Choroid plexus epithelial cell (primary cell): ENCODE measurements around the gene WASF2.
A peak's percentile ranks its signal among the peaks of the same experiment; 100 is the strongest.
"Not testable (repeated sequence)": the region's sequence is repeated elsewhere in the genome, so short reads cannot be mapped to it uniquely, and the experiment has no call there.

Experiments
- DNase-seq: peaks from one replicate; pipeline ENCODE4 v3.0.0-alpha.2; 2010; ENCODE audit warnings: low read depth
- H3K4me3 ChIP-seq: 2 replicates; pipeline ENCODE4 v1.5.1; 2011; ENCODE audit warnings: low read depth, mild to moderate bottlenecking, control low read depth, low read length, moderate library complexity
- TF ChIP-seq, protein P1 (sequence below): conservative IDR thresholded peaks from 2 replicates; pipeline ENCODE4 v1.5.1; 2011; ENCODE audit warnings: low read depth, mild to moderate bottlenecking, control low read depth, inconsistent platforms, low read length, moderate library complexity

Gene WASF2

GRCh38 chr1:27476237-27476636 is 13.7 kb downstream of the WASF2 start:
- TF ChIP-seq, protein P1, sequence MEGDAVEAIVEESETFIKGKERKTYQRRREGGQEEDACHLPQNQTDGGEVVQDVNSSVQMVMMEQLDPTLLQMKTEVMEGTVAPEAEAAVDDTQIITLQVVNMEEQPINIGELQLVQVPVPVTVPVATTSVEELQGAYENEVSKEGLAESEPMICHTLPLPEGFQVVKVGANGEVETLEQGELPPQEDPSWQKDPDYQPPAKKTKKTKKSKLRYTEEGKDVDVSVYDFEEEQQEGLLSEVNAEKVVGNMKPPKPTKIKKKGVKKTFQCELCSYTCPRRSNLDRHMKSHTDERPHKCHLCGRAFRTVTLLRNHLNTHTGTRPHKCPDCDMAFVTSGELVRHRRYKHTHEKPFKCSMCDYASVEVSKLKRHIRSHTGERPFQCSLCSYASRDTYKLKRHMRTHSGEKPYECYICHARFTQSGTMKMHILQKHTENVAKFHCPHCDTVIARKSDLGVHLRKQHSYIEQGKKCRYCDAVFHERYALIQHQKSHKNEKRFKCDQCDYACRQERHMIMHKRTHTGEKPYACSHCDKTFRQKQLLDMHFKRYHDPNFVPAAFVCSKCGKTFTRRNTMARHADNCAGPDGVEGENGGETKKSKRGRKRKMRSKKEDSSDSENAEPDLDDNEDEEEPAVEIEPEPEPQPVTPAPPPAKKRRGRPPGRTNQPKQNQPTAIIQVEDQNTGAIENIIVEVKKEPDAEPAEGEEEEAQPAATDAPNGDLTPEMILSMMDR = no peak
- no peak for DNase-seq
- no peak overlapping the region for H3K4me3 ChIP-seq

- H3K4me3 ChIP-seq = no peak overlapping the region
- TF ChIP-seq, protein P1 = no peak
- DNase-seq = no peak
Observed at GRCh38 chr1:27475720-27476119, 14.2 kb downstream of the WASF2 start.

- TF ChIP-seq, protein P1 = no peak
- H3K4me3 ChIP-seq = no peak overlapping the region
- no peak for DNase-seq
Observed at GRCh38 chr1:27473755-27474154, 16.2 kb downstream of the WASF2 start.

DNA sequence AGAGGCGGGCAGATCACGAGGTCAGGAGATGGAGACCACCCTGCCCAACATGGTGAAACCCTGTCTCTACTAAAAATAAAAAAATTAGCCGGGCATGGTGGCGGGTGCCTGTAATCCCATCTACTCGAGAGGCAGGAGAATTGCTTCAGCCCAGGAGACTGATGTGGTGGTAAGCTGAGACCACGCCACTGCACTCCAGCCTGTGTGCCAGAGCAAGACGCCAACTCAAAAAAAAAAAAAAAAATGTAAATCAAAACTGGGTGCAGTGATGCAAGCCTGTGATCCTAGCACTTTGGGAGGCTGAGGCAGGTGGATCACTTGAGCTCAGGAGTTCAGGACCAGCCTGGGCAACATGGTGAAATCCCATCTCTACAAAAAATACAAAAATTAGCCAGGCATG is 17.9 kb downstream of the WASF2 start:
- not testable (repeated sequence) for DNase-seq, H3K4me3 ChIP-seq

- TF ChIP-seq, protein P1 = no peak
- no peak overlapping the region for H3K4me3 ChIP-seq
- no peak for DNase-seq
Observed at GRCh38 chr1:27471477-27471876, 18.5 kb downstream of the WASF2 start.

- TF ChIP-seq, protein P1 = no peak
- DNase-seq = peak; percentile 50
- H3K4me3 ChIP-seq = no peak overlapping the region
Observed at GRCh38 chr1:27469334-27469733, 20.6 kb downstream of the WASF2 start.

GRCh38 chr1:27468378-27468777 is 21.6 kb downstream of the WASF2 start:
- DNase-seq, H3K4me3 ChIP-seq: not testable (repeated sequence)

GRCh38 chr1:27464926-27465647 is 24.9 kb downstream of the WASF2 start:
- DNase-seq = no peak
- no peak overlapping the region for H3K4me3 ChIP-seq
- TF ChIP-seq, protein P1 = no peak

- DNase-seq = peak; percentile 42
- not testable (repeated sequence) for H3K4me3 ChIP-seq
Observed at GRCh38 chr1:27463916-27464315, 26.1 kb downstream of the WASF2 start.

DNA sequence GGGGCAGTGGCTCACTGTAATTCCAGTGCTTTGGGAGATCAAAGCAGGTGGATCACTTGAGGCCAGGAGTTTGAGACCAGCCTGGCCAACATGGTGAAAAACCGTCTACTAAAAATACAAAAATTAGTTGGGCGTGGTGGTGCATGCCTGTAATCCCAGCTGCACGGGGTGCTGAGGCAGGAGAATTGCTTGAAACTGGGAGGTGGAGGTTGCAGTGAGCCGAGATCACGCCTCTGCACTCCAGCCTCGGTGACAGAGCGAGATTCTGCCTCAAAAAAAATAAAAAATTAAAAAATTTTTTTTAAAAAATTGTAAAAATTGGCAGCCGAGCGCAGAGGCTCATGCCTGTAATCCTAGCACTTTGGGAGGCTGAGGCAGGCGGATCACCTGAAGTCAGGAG is 31.4 kb downstream of the WASF2 start:
- DNase-seq, H3K4me3 ChIP-seq: not testable (repeated sequence)
